NOMO-1 (cell line): ENCODE results near the gene ACP7.

Experiments used
- DNase-seq, 2 experiments: peaks; one replicate each; lab custom pipeline; 2025; ENCODE audit not compliant: unreplicated experiment in 2 of 2; lab: John Stamatoyannopoulos, UW

Gene ACP7

DNA sequence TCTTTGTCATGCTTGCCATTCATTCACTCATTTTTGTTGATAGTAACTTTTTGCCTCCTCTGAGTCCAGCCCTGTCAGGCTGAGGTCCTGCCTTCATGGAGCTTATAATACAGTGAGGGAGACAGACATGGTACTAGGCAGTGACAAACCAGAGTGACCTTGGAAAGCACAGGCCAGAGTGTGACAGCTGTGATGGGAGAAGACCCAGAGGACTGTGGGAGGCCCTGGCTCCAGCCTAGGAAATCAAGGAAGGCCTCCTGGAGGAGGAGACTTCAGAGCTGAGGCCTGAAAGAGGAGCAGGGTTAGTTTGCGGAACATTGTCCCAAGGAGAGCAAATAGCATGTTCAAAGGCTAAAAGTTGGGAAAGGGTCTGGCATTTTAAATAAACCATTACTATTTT, 61.9 kb downstream of the ACP7 start:
- DNase-seq: no peak

DNA sequence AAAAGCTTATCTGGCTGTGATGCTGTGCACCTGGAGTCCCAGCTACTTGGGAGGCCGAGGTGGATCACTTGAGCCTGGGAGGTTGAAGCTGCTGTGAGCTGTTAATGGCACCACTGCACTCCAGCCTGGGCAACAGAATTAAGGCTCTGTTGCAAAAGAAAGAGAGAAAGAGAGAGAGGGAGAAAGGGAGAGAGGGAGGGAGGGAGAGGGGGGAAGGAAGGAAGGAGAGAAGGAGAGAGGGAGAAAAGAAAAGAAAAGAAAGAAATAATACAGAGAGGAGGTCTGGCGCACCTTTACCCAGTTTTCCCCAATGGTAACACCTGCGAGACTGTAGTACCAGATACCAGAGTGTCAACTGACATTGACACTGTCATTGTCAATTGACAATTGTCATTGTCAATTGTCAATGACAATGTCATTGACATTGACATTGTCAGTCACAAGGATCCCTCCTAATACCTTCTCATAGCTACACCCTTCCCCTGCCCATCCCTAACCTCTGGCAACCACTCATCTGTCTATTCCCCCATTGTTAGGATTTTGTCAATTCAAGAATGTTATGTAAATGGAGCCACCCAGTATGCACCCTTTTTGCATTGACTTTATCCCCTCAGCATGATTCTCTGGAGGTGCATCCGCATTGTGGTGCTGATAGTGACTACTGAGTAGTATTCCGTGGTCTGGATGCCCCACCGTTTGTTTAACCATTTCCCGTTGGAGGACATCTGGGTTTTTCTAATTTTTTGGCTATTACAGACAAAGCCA, 62.7 kb downstream of the ACP7 start:
- no peak for DNase-seq

DNA sequence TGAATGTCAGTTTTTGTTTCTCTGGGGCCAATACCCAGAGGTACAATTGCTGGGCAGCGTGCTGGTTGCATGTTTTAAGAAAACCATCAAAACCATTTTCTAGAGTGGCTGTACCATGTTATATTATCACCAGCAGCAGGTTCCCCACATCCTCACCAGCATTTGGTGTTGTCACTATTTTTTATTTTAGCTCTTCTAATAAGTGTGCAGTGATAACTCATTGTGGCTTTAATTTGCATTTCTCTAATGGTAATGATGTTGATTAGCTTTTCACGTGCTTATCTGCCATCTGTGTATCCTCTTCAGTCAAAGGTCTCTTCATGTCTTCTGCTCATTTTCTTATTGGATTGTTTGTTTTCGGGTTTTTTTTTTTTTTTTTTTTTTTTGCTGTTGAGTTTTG, 63.3 kb downstream of the ACP7 start:
- no peak for DNase-seq

DNA sequence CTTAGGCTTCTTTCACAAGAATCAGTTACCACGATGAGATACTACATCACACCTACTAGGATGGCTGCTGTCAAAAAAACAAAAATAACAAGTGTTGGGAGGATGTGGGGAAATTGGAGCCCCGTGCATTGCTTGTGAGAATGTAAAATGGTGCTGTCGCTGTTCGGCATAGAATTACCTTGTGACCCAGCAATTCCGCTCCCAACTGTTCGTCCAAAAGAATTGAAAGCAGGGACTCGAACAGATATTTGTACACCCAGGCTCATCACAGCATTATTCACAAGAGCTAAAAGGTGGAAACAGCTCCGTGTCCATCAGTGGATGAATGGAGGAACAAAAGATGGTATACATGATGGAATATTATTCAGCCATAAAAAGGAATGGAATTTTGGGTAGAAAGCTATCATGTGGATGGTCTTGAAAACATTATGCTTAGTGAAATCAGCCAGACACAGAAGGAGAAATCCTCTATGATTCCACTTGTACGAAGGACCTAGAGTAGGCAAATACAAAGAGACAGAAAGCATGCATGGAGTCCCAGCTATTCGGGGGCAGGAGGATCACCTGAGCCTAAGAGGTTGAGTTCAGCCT, 64.9 kb downstream of the ACP7 start:
- DNase-seq: no peak

DNA sequence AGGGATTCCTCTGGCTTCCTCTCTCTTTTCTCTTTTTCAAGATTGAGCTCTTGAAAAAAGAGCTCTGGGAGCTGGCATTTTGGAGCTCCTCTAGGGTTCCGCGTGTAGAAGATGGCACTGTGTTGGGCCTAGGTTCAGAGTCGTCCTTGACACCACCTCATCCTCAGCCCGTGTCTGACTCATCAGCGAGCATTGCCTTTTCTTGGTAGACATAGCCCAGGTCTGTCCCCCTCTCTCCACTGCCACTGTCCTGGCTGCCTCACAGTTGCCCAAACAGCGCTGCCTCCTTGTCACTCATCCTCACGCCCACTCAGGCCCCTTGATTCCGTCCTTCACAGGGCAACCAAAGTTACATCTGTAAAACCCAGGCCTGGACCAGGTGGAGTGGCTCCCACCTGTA, 66.1 kb downstream of the ACP7 start:
- no peak for DNase-seq

DNA sequence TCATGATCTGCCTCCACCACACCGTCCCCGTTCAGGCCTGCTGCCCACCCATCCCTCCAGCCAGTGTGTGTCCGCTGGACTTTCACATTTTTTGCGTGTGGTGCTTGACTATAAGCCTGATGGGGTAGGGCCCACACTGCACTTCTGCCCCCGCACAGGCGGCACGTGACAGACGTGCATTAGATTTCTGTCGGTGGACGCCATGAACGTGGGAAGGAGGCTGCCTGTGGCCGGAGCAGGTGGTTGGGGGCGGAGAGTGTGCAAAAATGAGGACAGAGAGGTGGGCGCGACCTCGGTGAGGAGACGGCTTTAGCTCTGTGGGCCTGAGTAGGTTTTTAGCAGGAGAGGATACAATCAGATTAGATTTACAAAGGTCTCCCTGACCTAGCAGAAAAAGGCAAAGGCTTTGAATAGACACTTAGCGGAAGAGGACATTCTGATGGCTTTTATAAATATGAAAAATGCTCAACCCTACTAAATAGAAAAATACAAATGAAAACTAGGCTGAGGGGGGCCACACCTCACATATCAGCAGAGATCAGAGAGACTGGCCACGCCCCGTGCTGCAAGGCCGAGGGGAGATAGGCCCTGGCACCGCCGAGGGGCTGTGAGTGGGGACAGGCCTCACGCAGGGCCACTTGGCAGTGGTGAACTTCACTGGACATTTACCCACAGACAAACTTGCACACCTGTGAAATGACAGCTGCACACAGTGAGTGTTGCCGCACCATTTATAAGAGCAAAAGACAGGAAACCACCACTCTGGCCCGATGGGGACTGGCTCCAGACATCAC, 66.8 kb downstream of the ACP7 start:
- DNase-seq: no peak

DNA sequence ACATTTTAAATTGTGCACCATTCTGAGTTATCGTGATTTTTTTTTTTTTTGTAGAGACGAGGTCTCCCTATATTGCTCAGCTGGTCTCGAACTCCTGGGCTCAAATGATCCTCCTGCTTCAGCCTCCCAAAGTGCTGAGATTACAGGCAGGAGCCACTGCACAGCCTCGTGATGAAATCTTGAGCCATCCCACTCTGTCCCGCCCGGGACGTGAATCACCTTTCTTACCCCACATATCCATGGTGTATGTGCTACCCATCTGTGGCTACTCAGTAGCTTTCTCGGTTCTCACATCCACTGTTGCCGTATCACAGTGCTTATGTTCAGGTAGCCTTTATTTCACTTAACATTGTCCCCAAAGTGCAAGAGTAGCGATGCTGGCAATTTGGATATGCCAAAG, 67.9 kb downstream of the ACP7 start:
- no peak for DNase-seq

DNA sequence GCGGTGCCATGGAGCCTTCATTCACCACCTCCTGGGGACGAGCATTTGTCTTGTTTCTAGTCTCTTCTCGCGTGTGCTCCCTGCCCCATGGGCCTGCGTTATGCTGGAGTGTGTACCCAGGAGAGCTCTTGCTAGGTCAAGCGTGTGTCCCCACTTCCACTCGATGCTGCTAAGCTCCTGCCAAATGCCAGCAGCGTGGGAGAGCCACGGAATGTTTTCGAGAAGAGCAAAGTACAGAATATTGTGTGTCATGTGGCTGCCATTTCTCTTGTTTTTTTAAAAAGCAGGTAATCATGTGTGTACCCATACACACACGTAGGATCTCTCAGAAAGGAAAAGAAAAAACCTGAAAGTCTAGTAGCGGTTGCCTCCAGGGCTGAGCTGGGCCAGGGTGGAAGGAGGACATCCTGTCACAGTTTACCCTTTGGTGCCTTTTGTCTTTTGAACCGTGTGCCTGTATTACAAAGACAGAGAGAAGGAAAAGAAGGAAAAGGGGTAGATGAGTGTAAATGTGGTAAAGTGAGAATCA, 70.0 kb downstream of the ACP7 start:
- no peak for DNase-seq

DNA sequence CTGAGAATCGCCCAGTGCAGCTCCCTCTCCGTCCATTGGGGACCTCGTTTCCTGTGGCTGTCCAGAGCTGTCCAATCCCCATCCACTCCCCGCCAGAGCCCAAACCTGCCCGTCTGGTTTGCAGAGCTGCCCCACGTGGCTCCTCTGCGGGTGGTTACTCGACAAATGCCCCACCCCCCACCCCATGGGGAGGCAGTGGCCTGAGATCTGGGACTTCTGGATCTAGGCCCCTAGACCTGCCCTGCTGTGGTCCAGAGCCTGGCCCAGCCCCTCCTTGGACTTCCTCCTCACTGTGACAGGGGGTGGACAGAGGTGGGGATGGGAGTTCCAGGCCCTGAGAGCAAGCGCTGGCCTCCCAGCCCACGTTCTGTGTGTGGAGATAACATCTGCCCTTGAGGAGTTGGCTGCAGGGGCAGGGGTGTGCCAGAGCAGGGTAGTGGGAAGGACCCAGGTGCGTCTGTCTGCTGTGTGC, 70.5 kb downstream of the ACP7 start:
- DNase-seq: no peak

DNA sequence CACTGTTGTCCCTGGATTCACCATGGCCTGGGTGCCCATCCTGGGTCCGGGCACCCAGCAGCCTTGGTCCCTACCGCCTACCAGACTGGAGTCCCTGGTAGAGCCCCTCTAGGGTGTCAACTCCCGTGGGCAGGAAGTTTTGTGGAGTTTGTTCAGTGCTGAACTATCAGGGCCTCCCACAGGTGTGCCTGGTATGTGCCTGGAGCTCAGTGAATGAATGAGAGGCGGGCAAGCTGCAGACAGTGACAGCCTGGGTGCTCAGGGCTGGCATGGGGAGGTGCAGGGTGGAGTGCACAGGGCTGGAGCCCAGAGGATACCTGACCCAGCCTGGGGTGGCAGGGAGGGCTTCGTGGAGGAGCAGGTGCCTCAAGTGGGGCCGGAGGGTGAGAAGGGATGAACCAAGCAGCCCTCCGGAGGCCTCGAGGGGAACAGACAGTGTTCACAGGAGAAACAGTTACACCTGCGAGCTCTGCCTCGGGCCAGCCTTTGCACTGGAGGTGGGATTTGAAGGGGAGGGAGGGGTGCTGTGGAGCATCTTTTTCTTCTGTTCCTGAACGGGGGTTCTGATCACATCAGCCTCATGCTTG, 71.0 kb downstream of the ACP7 start:
- DNase-seq: no peak

DNA sequence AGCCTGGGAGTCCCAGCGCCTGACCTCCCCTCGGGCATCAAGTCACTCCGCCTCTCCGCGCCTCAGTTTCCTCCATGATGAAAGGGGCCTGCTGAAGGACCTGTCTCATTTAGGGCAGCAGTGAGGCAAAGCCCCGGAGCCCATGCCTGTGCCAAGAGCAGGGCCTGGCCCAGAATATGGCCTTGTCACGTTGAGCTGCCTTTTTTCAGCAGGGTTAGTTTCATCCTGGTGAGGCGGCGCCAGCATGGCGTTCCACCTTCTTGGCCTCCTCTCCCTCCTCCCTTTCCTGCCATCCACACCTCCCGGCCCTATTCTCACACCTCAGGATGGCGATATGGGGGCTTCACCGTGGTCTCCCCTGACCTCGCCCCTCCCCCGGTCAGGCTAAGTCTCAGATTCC, 71.6 kb downstream of the ACP7 start:
- no peak for DNase-seq

DNA sequence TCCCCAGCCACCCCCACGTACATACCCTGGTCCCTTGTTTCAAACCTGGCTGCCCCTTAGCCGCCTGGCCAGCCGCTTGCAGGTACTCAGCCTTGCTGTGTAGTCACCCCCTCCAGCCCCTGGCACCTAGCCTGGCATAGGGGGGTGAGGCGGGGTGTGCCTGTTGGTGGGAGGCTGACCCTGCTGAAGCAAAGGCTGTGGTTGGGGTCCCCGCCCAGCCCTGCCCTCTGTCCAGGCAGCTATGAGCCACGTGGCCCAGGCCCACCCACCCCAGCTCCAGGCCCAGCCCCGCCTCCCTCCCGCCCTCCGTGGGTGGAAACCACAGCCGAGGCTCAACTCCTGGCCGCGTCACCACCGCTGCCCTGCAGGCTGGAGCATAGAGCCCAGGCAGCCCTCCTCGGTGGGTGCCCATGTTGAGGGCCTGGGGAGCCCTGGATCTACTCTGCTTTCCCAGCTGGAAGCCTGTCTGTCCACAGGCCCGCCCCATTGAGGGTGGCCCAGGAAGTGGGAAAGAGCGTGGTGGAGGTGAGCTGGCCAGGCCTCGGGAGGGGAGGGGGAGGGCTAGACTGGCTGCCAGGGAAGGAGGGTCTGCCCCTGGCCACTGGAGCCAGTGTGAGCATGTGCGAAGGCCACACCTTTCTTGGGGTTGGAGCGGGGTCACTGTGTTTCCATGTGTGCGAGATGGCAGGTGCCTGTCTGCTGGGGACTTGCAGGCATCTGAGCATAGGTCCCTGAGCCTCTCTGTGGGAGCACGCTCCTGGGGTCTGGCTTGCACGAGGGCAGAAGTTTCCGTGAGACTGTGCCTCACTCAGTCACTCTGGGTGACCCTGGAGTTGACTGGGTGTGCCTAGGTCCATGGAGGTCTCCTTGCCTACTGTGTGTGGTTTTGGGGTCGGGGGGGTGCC, 72.4 kb downstream of the ACP7 start:
- no peak for DNase-seq

DNA sequence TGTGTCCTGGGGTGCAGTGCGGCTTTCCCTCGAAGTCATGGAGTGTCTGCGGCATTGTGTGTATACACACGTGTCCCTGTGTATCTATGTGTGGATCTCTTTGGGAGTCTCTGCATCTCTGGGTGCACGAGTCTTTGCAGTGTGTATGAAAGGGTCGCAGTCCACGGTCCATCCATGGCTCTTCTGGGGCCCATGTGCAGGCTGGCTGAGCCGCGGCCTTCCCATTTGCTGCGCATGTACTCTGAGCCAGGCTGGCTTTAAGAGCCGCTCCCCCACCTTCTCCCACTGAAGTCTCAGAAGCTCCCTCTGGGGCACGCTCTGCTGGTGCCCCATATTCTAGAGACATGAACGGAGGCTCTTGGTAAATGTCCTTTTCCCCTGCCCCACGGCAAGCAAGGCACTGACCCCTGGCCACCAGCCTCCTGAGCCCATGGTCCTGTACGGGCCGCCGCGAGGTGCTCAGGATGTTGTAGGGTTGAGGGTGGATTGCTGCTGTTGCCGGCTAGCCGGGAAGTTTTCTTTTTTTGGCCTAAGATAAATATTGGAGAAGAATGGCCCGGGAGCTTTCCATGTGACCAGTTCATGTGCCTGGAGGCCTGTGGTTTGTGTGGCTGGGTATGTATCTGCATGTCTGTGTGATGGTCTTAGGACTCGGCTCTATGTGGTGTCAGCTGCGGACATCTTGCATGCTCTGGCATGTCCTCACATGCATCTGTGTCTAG, 73.3 kb downstream of the ACP7 start:
- no peak for DNase-seq

DNA sequence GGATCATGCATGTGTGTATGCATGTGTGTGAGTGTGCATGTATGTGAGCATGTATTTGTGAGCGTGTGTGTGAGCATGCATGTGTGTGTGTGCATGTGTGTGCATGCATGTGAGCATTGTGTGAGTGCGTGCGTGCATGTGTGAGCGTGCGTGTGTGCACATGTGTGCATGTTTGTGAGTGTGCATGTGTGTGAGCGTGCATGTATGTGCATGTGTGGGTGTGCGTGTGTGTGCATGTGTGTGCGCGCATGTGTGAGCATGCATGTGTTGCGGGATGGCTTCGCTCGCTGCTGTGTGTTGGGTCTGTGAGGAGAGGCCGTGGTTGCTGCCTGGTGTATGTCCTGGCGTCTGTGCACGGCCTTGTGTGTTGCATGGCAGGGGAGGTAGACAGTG, 73.8 kb downstream of the ACP7 start:
- DNase-seq: no peak

DNA sequence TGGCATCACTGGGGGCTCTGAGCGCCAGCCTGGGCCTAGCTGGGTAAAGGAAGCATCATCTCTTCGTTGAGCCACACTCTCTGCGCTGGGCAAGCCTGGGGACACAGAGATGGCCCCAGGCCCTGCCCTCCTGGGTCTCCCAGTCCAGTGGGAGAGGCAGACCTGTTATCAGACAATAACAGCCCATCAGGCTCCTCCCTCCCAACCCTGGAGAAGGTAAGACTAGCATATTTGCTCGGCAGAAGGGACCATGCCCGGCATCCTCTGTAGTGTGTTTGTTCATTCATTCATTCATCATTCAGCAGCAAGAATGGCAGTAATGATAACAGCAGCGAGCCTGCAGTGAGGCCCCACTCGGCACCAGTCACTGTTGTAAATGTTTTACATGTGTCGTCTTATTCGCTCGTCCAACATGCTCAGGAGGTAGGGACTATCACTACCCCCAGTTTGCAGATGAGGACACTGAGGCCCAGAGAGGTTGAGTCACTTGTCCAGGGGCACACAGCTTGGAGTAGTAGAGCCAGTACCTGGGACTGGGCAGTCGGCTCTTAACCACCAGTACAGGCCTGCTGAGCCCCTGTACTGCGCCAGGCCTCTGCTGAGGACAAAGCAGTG, 74.6 kb downstream of the ACP7 start:
- no peak for DNase-seq

DNA sequence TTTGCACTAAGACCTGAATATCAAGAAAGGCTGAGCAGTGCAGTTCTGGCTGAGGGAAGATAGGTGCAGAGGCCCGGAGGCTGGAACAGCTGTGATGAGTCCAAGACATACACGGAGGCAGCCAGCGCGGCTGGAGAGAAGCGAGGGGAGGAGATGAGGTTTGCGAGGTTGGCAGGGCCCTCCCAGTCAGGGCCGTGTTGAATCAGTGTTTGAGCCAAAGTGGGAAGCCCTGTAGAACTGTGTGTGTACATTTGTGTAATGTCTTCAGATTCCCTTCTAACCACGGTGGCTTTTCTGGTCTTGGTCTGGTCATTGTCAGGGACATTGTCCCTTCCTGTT, 76.3 kb downstream of the ACP7 start:
- DNase-seq: no peak
